Hepatocyte (in vitro differentiated cells): ENCODE measurements around the gene TAF10. TPM values are rescaled to one million over a fixed set of nuclear protein-coding genes. Genes with fewer than 3 reads are reported as not detected.

ENCODE experiments used
- DNase-seq: peaks from one replicate; pipeline ENCODE4 v3.0.0-alpha.2; 2016; ENCODE audit warnings: low spot score
- H2AFZ ChIP-seq: fragments of 200-600 bp; sonication (generic); 2 replicates; pipeline ENCODE4 v1.6.0; 2016; ENCODE audit warnings: antibody characterized with exemption, mild to moderate bottlenecking
- H3K27ac ChIP-seq: fragments of 200-600 bp; sonication (generic); 2 replicates; pipeline ENCODE4 v1.5.1; 2016; ENCODE audit warnings: mild to moderate bottlenecking
- H3K27me3 ChIP-seq: fragments of 200-600 bp; sonication (generic); 2 replicates; pipeline ENCODE4 v1.6.1; 2016
- H3K36me3 ChIP-seq: fragments of 200-600 bp; sonication (generic); replicated peaks from 2 replicates; pipeline ENCODE4 v1.5.1; 2016; ENCODE audit warnings: low read depth; ENCODE audit not compliant: insufficient read depth
- H3K4me1 ChIP-seq: fragments of 200-600 bp; sonication (generic); 2 replicates; pipeline ENCODE4 v1.5.1; 2016; ENCODE audit warnings: mild to moderate bottlenecking, moderate library complexity; ENCODE audit not compliant: insufficient read depth
- H3K4me2 ChIP-seq: fragments of 200-600 bp; sonication (generic); 2 replicates; pipeline ENCODE4 v1.6.0; 2016
- H3K4me3 ChIP-seq: fragments of 200-600 bp; sonication (generic); 2 replicates; pipeline ENCODE4 v1.5.1; 2016; ENCODE audit warnings: mild to moderate bottlenecking
- H3K79me2 ChIP-seq: fragments of 200-600 bp; sonication (generic); 2 replicates; pipeline ENCODE4 v1.6.0; 2017; ENCODE audit warnings: mild to moderate bottlenecking
- H3K9me2 ChIP-seq: fragments of 200-600 bp; sonication (generic); replicated peaks from 2 replicates; pipeline ENCODE4 v1.6.0; 2017; ENCODE audit warnings: mild to moderate bottlenecking; ENCODE audit not compliant: insufficient read depth
- H3K9me3 ChIP-seq: fragments of 200-600 bp; sonication (generic); 2 replicates; pipeline ENCODE4 v1.5.1; 2016; ENCODE audit warnings: low read depth, mild to moderate bottlenecking
- H4K20me1 ChIP-seq: fragments of 200-600 bp; sonication (generic); 2 replicates; pipeline ENCODE4 v1.6.0; 2016; ENCODE audit warnings: mild to moderate bottlenecking; ENCODE audit not compliant: insufficient read depth, poor library complexity, severe bottlenecking
- CTCF ChIP-seq: fragments of 200-600 bp; sonication (generic); IDR thresholded peaks from 2 replicates; pipeline ENCODE4 v1.5.1; 2016; ENCODE audit warnings: antibody characterized with exemption, mild to moderate bottlenecking; ENCODE audit not compliant: poor library complexity
- EZH2 ChIP-seq: fragments of 200-600 bp; sonication (generic); IDR thresholded peaks from 2 replicates; pipeline ENCODE4 v1.6.1; 2016; ENCODE audit warnings: antibody characterized with exemption, mild to moderate bottlenecking, borderline replicate concordance
- EZH2phosphoT487 ChIP-seq: fragments of 200-600 bp; sonication (generic); IDR thresholded peaks from one replicate; pipeline ENCODE4 v1.6.1; 2018; ENCODE audit warnings: antibody characterized with exemption, mild to moderate bottlenecking, low read depth, moderate library complexity; ENCODE audit not compliant: unreplicated experiment, severe bottlenecking
- WGBS: methylation state at CpG from one replicate; pipeline ENCODE4 v1.1.6; 2016; ENCODE audit warnings: low lambda C conversion rate; ENCODE audit errors: missing lambda C conversion rate; 5-methylcytosine and 5-hydroxymethylcytosine counted together
- polyA plus RNA-seq: library from polyadenylated mRNA; unstranded; fragments of >200 nt; fragmentation: Nextera tagmentation; extraction: Ambion mirVana; gene quantifications from 2 replicates; pipeline ENCODE4 v1.2.1, GENCODE V29; 2016
- total RNA-seq: library from RNA; depleted of rRNA; stranded (reverse); fragments of >200 nt; gene quantifications from 2 replicates; pipeline ENCODE4 v1.2.3, GENCODE V29; 2014

TAF10 gene
- total and polyA plus RNA-seq, 2 experiments from 2014 or later, result 33.3 to 295 TPM

- no peak for TF ChIP-seq EZH2
- TF ChIP-seq EZH2phosphoT487, result no peak
- TF ChIP-seq CTCF, result no peak
- no peaks in the 10 kb centered on the region for H3K36me3 ChIP-seq
- no peaks in the 10 kb centered on the region for H3K79me2 ChIP-seq
- no peaks in the 10 kb centered on the region for H3K9me3 ChIP-seq
- H3K4me1 ChIP-seq, result peaks cover 3% of the 10 kb centered on the region
- H3K9me2 ChIP-seq, result no peaks in the 10 kb centered on the region
- no peaks in the 10 kb centered on the region for H4K20me1 ChIP-seq
- 95% methylated on average over 21 of the region's 22 CpGs for WGBS
- H3K4me2 ChIP-seq, result no peak overlapping the region
- H2AFZ ChIP-seq, result no peak overlapping the region
- H3K27ac ChIP-seq, result no peak overlapping the region
- no peak overlapping the region for H3K4me3 ChIP-seq
- no peaks in the 10 kb centered on the region for H3K27me3 ChIP-seq
- no peak for DNase-seq
These were observed 40.5 kb downstream of the TAF10 start for GRCh38 chr11:6571434-6572008.

GRCh38 chr11:6570691-6571427 is 41.2 kb downstream of the TAF10 start:
- Histone ChIP-seq H3K4me1 (peaks cover 3% of the 10 kb centered on the region), H3K27ac (no peak overlapping the region), H2AFZ (no peak overlapping the region), H3K36me3 (no peaks in the 10 kb centered on the region), H3K4me2 (no peak overlapping the region), H3K9me2 (no peaks in the 10 kb centered on the region), H3K79me2 (no peaks in the 10 kb centered on the region), H3K9me3 (no peaks in the 10 kb centered on the region), H4K20me1 (no peaks in the 10 kb centered on the region), H3K4me3 (no peak overlapping the region), H3K27me3 (no peaks in the 10 kb centered on the region)
- DNase-seq, result no peak
- 97% methylated on average over 52 of the region's 62 CpGs for whole genome bisulfite sequencing
- TF ChIP-seq EZH2phosphoT487, result no peak

GRCh38 chr11:6569706-6570105 is 42.3 kb downstream of the TAF10 start:
- H3K4me1 ChIP-seq, result peaks cover 3% of the 10 kb centered on the region
- H3K36me3 ChIP-seq, result no peaks in the 10 kb centered on the region
- TF ChIP-seq CTCF, result no peak
- no peak for TF ChIP-seq EZH2
- TF ChIP-seq EZH2phosphoT487, result no peak
- no peak overlapping the region for H2AFZ ChIP-seq
- H3K4me3 ChIP-seq, result no peak overlapping the region
- no peak overlapping the region for H3K27ac ChIP-seq
- H3K79me2 ChIP-seq, result no peaks in the 10 kb centered on the region
- 100% methylated on average over 5 of the region's 5 CpGs for WGBS
- no peaks in the 10 kb centered on the region for H3K27me3 ChIP-seq
- DNase-seq, result no peak
- no peaks in the 10 kb centered on the region for H3K9me2 ChIP-seq
- no peak overlapping the region for H3K4me2 ChIP-seq
- H3K9me3 ChIP-seq, result no peaks in the 10 kb centered on the region
- no peaks in the 10 kb centered on the region for H4K20me1 ChIP-seq

- no peaks in the 10 kb centered on the region for H4K20me1 ChIP-seq
- H3K36me3 ChIP-seq, result no peaks in the 10 kb centered on the region
- H3K9me3 ChIP-seq, result no peaks in the 10 kb centered on the region
- peak; percentile 65 for DNase-seq
- H3K4me1 ChIP-seq, result peaks cover 3% of the 10 kb centered on the region
- H2AFZ ChIP-seq, result no peak overlapping the region
- no peaks in the 10 kb centered on the region for H3K9me2 ChIP-seq
- no peak for TF ChIP-seq CTCF
- TF ChIP-seq EZH2phosphoT487, result no peak
- TF ChIP-seq EZH2, result no peak
- no peaks in the 10 kb centered on the region for H3K79me2 ChIP-seq
- no peak overlapping the region for H3K4me2 ChIP-seq
- H3K27ac ChIP-seq, result no peak overlapping the region
- H3K27me3 ChIP-seq, result no peaks in the 10 kb centered on the region
- H3K4me3 ChIP-seq, result no peak overlapping the region
- 77% methylated on average over 4 of the region's 4 CpGs for WGBS
These were observed 43.7 kb downstream of the TAF10 start for GRCh38 chr11:6568191-6568918.
